ENCODE measurements around the gene RFX3.

The RFX3 gene

DNA sequence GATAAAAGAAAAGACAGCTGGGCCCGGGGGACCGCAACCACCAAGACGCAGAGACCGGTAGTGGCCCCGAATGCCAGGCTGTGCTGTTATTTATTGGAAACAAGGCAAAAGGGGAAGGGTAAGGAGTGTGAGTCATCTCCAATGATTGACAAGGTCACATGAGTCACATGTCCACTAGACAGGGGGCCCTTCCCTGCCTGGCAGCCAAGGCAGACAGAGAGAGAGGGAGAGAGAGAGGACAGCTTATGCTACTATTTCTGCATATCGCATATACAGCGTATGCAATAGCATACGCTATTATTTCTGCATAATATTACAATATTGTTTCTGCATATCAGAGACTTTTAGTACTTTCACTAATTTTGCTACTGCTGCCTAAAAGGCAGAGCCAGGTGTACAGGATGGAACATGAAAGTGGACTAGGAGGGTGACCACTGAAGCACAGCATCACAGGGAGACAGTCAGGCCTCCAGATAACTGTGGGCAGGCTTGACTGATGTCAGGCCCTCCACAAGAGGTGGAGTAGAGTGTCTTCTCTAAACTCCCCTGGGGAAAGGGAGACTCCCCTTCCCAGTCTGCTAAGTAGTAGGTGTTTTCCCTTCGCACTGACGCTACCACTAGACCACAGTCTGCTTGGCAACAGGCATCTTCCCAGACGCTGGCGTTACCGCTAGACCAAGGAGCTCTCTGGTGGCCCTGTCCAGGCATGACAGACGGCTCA, 50.3 kb downstream of the RFX3 start:
- DNase-seq (ENCODE audit: low read depth) = no peak

DNA sequence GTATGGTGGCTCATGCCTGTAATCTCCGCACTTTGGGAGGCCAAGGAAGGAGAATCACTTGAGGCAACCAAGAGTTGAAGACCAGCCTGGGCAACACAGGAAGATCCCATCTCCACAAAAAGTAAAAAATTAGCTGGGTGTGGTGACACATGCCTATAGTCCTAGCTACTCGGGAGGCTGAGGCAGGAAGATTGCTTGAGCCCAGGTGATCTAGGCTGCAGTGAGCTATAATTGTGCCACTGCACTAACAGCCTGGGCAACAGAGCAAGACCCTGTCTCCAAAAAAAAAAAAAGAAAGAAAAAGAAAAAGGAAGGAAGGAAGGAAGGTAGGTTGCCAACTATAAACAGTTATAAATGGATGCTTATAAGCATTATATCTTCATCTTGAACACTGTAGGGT, 51.0 kb downstream of the RFX3 start:
- no peak for DNase-seq (ENCODE audit: low read depth)

DNA sequence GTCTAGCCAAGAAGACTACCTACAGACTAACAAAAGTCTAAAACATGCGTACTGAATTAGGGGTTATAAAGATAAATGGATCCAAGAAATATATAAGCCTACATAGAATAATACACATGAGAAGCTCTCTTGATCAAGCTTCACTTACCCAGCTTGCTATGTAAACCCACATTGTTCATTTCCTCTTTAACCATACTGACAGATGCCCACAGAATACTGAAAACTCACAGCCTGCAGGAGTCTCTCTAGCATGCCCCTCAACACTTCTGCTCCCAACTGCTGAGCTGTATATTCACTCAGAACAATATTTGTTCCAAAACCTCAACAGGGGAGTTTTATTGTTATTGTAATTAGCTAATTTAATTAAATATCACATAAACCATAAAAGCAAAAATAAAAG, 52.4 kb downstream of the RFX3 start:
- no peak for DNase-seq (ENCODE audit: low read depth)

DNA sequence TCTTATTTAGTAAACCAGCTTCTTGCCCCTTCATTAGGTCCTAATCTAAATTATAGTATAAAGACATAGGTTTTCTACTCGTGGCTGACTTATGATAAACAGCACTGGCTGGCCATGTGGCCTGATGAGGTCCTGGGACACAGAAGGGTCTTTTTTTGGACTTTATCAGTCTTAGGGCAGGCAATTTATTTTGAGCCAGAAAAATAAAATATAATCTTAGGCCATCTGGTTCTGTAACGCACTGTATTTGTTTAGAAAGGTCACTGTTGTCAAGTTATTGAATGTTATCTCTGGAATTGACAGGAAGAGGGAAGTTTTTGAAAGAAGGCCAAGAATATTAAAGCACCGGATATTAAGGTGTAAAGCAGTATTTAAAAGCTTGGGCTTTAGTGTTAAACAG, 53.9 kb downstream of the RFX3 start:
- DNase-seq (ENCODE audit: low read depth) = no peak

DNA sequence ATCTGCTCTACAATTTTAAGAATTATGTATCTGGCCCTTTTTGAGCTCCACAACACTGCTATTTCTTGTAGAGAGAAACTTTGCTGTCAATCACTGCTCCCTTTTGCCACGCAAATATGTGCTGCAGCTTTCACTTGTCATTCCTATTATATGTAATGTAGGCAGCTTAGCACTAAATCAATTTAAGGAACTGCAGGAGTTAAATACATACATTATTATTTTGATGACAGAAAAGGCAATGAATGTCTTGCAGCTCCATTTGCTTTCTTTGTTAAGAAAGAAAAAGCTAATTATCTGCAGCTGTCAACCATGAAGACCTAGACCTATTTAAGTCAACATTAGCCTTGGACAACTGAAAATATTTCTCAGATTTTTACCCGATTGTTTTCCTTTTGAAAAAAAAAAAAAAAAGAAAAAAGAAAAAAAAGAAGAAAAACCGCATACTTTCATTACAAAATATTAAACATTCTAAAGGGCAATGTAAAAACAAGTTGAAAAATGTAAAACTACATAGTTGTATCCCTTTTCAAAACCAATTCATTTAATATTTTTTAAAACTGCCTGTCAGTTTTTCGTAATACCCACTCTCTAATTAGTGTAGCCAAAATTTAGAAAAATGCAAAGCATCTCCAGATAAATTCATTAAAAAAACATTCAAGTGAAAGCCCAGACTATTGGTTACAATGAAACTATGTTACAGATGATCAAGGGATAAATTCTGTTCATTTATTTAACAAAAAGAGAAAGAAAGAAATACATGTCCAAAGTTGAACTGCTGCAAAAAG, 57.2 kb downstream of the RFX3 start:
- DNase-seq (ENCODE audit: low read depth) = no peak

DNA sequence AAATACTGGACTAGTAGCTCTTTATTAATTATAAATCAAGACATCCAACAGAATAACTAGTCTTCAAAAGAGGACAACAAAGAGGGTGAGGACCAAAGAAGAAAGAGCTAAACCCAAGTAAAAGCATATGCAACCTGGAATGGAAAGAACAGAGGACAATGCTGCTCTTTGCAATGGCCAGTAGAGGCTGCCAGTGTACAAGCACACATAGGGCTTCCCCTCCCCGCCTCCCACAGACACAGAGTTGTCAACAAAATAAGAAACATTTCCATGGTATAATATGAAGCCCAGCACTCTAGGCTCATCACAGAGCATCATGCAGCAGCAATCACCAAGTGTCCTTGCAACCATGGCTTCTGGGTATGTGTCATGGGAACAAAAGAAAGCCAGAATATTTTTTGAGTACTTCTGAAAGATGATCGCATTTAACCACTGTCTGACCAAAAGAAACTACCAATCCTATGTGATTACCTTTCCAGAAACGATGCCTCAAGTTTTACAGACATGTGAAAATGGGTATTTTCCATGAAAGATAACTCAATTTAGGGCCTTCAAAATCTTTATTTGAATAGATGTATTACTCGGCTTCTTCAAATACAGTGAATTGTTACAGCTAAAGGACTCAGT, 58.1 kb downstream of the RFX3 start:
- DNase-seq (ENCODE audit: low read depth) = peak; percentile 28

DNA sequence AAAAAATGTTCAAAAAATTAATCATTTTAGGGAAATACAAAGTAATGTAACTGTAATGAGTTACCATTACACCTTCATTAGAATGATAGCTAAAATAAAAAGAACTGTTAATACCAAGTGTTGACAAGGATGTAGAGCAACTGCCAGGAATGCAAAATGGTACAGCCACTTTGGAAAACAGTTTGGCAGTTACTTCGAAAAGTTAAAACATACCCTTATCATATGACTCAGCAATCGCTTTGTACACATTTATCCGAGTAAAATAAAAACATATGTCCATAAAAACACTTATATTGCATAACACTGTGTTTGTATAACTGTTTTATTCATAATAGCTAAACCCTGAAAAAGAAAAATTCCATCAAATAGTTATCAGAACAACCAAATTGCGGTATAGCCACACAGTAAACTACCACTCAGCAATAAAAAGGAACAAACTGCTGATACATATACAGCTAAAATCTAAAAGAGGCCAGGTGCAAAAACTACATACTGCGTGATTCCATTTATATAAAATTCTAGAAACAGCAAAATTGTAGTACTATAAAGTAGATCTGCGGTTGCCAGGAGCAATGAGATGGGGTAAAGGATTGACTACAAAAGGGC, 61.7 kb downstream of the RFX3 start:
- no peak for DNase-seq (ENCODE audit: low read depth)

DNA sequence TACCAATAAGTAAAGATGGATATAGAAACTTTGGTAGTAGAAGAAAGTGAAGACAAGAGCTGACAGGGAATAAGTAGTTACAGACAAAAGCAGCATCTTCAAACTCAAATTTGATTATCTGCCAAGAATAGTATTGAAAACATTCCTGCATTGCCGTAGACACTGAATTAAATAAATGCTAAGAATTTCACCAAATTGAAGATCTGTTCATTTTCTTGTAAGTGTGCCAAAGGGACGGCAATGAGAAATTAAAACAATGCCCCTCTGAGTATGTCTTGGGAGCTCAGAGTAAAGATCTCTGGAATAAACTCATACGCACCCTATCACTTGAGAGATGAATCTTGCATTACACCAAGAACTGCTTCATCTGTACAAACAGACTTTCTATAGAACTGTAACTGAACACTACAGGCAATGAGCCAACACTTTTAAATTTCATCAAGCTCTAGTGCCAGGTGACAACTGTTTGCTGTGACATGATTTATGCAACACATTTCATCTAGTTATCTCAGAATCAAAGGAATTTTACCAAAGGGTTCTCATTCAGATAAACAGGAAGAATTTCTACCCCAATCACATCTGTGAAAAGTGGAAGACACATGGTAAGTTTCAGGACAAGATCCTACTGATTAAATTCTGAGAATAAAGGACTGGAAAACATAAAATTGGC, 66.9 kb downstream of the RFX3 start:
- no peak for DNase-seq (ENCODE audit: low read depth)

DNA sequence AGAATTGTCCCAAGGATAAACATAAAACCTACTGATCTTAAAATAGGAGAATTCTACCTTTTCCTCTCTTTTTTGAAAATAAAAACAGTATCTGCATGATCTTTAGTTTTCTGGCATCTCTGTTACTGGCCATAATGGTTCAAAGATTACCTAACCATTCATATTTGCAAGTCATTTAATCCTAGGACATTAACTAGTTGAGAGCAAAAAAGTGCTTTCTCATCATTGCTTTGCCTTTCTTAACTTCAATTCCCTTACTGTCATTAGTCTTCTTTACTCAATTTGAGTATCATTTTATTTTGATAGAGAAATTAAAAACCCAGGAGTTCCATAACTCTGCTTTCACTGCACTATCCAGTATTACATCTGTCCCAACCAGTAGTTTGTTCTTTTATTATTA, 68.6 kb downstream of the RFX3 start:
- no peak for DNase-seq (ENCODE audit: low read depth)

DNA sequence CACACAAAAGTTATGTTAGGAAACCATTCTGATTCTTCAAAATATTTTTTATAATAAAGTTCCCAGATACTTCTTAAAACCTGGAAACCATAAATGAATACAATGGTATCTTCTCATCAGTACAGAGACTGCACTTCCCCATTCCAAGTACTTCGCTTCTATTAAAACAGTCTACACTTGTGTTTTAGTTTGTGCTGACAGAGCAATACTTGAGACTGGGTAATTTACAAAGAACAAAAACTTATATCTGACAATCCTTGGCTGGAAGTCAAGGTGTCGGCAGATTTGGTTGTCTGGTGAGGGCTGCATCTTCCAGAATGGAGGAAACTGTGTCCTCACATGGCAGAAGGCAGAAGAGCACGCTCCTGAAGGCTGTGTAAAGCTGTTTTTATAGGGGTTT, 70.1 kb downstream of the RFX3 start:
- DNase-seq (ENCODE audit: low read depth) = no peak

DNA sequence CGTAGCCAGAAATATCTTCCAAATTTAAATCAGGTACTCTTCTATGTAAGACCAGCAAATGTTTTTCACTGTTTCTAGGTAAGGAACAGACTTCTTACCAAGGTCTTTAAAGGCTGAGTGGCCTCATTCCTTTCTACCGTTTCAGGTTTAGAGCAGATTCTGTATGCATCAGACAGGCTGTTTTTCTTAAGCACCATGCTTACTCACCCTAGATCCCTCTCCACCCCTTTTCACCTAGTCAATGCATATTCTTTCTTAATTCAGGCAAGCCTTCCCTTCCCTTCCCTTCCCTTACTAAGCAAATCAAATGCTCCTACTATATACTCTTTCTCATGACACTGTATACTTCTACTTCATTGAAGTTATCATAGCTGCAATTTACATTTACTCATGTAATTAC, 70.7 kb downstream of the RFX3 start:
- DNase-seq (ENCODE audit: low read depth) = no peak

DNA sequence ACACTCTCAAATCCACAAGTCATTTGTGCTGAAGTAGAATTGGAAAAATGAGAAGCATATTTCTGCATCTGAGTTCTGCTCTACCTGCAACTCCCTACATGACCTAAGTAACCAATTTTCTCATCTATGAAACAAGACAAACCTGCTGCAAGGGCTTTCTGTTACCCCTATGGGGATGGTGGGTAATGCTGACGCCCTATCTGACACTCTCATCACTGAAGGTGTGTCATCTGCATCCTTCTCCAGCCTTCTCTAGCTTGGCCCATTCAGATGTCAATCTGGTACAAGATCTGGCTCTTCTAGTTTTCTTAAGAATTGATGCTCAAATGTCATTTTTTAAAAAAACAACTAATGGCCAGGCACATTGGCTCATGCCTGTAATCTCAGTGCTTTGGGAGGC, 73.8 kb downstream of the RFX3 start:
- DNase-seq (ENCODE audit: low read depth) = no peak

DNA sequence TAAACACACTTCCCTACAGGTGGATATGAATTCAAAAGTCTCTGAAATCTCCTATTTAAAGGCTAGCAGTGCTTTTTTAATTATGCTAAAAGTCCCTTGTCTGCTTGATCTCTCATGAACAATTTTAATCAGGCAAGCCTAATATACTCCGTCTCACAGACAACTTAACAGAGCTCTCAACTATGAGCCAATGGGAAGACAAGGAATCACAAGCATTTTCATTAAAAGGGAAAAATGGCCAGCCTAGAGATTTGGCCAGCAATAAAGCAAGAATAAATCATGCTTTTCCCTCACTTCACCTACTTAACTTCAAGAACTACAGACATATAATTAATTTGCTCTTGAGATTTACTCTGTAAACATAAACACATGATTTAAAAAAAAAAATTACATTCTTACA, 78.0 kb downstream of the RFX3 start:
- no peak for DNase-seq (ENCODE audit: low read depth)

DNA sequence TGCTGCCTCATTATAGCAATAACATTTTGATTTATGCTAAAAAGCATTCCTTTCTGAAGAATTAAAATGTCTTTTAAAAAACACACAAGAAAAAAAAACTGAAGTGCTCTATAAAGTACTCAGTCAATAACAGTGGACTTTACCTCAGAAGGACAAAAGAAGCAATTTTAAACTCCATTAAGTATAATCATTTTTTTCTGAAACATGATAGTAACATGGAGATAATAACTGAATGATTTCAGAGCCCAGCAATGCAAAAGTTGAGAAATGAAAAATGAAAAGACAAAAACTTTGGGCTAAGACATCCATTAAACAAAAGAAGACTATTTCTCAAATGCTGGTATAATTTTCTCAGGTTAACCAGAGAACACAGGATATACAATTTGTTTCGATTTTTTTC, 78.7 kb downstream of the RFX3 start:
- DNase-seq (ENCODE audit: low read depth) = no peak

DNA sequence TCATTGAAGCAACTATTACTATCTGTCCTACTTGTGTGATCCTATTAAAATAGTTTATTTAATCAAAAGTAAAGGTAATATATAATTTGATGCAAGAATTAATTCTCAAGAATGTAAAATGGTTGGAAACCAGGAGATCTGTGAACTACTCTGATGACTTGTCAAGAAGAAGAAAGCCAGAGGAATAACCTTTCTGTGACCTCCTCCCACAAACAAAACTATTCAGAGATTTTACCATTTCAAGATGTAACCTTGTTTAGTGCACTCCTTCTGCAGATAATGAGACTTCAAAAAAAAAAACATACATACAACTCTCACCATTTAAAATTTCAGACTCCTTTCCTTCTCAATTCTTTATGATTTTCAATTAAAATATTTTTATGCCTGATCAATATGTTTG, 79.5 kb downstream of the RFX3 start:
- DNase-seq (ENCODE audit: low read depth) = no peak

DNA sequence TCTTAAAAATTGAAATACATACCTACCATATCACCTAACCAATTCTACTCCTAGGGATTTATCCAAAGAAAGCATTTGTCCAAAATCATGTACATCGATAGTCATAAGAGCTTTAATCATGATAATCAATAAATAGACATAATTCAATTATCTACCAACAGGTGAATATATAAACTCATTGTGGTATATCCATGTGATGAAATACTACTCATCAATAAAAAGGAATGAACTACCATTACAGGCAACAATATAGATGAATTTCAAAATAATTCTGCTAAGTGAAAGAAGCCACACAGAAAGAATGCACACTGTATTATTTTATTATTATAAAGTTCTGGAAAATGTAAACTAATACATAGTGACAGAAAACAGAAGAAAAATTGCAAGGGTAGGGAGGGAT, 81.8 kb downstream of the RFX3 start:
- no peak for DNase-seq (ENCODE audit: low read depth)

DNA sequence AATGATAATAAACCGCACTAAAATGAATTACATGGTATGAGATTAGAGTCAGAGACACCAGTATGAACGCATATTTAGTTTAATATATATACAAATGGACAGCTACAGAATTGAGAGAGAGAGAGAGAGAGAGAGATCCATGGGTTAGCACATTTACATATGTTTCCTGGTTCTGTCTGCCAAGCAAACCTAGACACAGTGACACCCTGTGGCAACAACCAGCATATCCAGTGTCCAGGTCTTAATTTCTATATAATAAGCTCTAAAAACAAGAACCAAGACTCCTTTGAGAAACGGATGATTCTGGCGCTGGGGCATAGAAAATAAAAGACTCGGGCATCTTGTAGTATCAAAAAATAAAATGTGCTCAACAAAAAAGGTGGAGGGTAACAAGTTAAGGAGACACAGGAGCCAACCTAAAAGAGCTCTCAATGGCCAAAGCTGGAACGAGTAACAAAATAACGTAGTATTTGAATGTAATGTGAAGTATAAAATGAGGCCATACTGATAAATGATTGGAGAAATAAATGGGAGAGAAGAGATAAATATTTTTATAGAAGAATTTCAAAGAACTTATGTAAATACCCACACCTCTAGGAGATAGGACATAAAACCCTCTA, 84.5 kb downstream of the RFX3 start:
- DNase-seq (ENCODE audit: low read depth) = peak; percentile 13

DNA sequence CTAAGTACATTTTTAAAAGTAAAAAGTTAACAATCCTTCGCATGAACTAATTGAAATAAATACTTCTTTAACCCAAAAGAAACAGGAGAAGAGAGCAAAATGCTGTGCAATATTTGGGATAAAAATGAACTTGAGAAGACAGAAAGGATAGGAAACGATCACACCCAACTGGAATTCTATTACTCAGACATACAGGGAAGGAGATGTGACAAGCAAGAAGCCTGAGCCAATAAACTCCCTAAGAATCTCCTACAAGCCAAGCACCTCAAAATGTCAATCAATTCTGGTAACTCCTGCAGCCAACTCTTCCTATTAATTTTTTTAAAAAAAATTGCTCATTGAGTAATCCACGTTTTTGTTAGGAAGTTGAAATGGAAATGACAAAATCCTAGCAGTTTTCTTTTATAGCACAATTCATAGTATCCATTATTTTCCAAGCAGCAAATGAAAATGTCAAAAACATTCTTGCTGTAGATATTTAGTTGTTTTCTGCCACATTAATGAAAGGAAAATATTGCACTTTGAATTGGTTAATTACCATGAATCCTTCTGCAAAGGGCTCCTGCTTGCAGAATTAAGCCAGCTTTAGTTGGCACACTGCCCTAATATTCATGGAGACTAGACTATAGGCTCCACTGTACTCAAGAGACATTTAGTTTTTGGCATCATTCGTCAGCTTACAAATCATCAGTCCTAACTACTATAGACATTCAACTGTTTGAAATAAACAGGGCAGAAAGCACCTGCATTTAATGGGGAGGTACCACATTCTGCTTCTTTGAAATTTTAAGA, 89.0 kb downstream of the RFX3 start:
- DNase-seq (ENCODE audit: low read depth) = no peak

DNA sequence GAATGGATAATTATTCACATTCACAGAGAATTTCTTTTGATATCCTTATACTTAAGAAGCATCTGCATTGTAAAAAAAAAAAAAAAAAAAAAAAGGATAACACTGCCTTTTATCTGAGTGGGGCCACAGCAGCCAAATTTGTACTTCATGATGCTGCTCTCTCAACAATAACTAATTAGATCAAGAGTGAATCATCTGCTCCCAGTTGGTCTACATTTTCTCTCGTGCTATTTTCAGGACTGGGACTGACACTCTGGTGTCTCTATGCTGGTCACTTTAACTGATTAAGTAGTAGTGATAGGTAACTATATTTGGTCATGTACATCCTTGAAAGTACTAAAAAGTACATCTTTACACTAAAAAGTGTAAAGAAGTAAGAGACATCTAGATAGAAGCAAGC, 90.1 kb downstream of the RFX3 start:
- no peak for DNase-seq (ENCODE audit: low read depth)

DNA sequence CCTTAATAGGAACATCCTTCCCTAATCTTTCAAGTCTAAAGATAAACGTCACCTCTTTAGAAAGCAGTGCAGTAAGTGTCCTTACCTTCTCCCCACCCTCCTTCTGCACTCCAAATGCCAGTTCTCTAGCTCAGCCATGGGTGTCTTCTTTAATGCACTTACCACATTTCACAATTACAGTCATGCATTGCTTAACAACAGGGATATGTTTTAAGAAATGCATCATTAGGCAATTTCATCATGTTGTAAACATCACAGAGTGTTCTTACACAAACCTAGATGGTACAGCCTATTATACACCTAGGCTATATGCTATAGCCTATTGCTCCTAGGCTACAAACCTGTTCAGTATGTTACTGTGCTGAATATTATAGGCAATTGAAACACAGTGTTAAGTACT, 91.2 kb downstream of the RFX3 start:
- DNase-seq (ENCODE audit: low read depth) = no peak

DNA sequence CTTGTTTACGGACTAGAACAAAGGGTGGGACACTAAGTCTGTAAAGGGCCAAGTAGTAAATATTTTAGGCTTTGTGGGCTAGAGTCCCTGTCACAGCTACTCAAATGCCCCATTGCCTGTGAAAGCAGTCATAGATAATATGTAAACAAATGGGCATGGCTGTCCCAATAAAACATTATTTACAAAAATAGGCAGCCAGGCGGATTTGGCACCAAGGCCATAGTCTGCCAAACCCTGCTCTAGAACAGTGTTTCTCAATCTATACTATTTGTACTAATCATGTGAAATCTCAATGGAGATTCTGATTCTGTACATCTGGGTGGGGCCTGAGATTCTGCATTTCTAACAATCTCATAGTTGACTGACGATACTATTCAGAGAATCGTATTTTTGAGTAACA, 92.0 kb downstream of the RFX3 start:
- DNase-seq (ENCODE audit: low read depth) = no peak

All from activated T-helper 9 cell treated with anti-CD3 and anti-CD28 coated beads, Interleukin-2, amount 50 U/mL, for 16 hours (primary cell).